HFF-Myc (cell line): ENCODE results near the gene FAM227A.

Experiments used
- DNase-seq: peaks from one replicate; pipeline ENCODE4 v3.0.0-alpha.2; 2011; ENCODE audit warnings: low read depth; ENCODE audit errors: extremely low read depth
- H3K4me3 ChIP-seq: replicated peaks from 2 replicates; pipeline ENCODE4 v1.5.1; 2011; ENCODE audit warnings: low read depth, mild to moderate bottlenecking, control low read depth, low read length
- TF ChIP-seq, protein P1 (sequence below): IDR thresholded peaks from 2 replicates; pipeline ENCODE4 v1.5.1; 2012; ENCODE audit warnings: mild to moderate bottlenecking, low read depth, low read length, control low read depth; ENCODE audit errors: missing control alignments

FAM227A gene

GRCh38 chr22:38656256-38657044 is at the start of gene FAM227A, which contains the start of gene CBY1:
FAM227A (minus strand) TSS chr22:38656392; CDS start chr22:38650168, 6,224 bp downstream.
CBY1 (plus strand) TSS chr22:38656638; CDS start chr22:38668055, 11,417 bp downstream.
- TF ChIP-seq, protein P1, sequence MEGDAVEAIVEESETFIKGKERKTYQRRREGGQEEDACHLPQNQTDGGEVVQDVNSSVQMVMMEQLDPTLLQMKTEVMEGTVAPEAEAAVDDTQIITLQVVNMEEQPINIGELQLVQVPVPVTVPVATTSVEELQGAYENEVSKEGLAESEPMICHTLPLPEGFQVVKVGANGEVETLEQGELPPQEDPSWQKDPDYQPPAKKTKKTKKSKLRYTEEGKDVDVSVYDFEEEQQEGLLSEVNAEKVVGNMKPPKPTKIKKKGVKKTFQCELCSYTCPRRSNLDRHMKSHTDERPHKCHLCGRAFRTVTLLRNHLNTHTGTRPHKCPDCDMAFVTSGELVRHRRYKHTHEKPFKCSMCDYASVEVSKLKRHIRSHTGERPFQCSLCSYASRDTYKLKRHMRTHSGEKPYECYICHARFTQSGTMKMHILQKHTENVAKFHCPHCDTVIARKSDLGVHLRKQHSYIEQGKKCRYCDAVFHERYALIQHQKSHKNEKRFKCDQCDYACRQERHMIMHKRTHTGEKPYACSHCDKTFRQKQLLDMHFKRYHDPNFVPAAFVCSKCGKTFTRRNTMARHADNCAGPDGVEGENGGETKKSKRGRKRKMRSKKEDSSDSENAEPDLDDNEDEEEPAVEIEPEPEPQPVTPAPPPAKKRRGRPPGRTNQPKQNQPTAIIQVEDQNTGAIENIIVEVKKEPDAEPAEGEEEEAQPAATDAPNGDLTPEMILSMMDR: no peak
- peak; percentile 57 for DNase-seq

DNA sequence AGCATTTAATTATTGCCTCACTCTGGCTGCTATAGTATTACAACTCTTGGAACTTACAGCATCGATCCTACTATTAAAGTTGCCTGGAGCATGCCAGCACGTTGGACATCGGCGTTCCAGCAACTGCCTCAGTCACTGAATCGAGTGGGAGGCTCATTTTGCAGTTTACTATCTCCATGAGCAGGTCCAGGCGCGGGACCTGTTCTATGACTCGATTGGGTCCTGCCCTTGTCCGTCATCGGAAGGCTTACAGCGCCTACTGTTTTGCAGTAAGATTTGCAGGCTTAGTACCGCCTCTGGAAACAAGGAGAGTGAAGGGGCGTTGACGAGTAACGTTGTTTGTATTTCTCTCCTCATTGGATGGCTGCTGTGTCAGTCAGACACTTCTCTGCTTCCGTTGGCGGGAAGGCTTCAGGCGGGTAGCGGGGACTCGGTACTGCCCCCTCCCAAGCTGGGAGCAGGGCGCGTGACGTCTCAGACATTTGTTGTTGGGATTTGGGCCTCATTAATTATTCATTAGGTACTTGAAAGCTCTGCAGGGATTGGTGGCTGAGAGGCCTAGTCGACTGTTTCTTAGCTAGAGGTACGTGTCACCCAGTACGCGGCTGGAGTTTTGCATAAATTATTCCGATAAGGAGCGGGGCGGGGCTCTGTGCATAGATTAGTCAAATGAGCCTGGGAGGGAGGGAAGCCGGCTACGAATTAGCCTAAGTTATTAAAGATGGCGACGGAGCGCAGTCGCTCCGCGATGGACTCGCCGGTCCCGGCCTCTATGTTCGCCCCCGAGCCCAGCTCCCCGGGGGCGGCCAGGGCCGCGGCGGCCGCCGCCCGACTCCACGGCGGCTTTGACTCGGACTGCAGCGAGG is 49.3 kb upstream of the FAM227A start, which contains the start of gene GTPBP1:
TSS of gene GTPBP1 (plus strand) at position 710 of the 866 bp plus-strand sequence. CDS start at position 722, 12 bp downstream.
- DNase-seq: peak; percentile 100
- TF ChIP-seq, protein P1: no peak
- peak within 1 kb of the TSS; percentile 61 for H3K4me3 ChIP-seq

More at GRCh38 chr22:38656256-38657044, at the start of gene FAM227A, which contains the start of gene CBY1:
- H3K4me3 ChIP-seq: peak within 1 kb of the TSS; percentile 91

DNA sequence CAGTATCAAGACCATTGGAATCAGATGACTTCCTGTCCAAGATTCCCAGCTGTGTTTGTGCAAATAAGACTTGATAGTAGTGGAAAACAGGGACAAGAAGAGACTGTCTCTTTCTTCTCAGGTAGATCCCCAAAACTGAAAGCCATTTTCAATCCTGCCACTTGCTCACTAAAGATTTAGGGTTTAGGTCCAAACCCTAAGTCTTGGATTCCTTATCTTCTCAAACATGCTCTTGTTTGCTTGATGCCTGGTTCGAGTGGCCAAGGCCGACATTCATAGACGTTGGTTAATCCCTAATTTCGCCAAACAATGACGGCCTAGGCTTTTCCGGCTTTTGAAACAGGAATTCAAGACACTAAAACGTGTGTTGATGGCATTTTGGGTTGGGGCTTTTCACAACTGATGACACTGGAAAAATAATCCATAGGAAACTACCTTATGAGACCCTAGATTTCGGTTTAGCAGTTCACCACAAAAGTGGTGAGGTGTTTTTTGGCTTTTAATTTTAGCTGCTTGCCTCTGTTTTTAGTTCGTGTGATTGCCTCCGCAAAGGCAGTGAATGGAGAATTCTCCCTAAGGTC is 48.6 kb upstream of the FAM227A start:
- no peak for DNase-seq
- H3K4me3 ChIP-seq: peak overlapping the region; percentile 33
- TF ChIP-seq, protein P1: no peak

GRCh38 chr22:38700789-38701628 is 44.8 kb upstream of the FAM227A start, which contains the start of gene JOSD1:
JOSD1 (minus strand) TSS chr22:38700943; CDS start chr22:38699987, 956 bp downstream.
- peak within 1 kb of the TSS; percentile 82 for H3K4me3 ChIP-seq
- peak; percentile 59 for DNase-seq
- TF ChIP-seq, protein P1: no peak

DNA sequence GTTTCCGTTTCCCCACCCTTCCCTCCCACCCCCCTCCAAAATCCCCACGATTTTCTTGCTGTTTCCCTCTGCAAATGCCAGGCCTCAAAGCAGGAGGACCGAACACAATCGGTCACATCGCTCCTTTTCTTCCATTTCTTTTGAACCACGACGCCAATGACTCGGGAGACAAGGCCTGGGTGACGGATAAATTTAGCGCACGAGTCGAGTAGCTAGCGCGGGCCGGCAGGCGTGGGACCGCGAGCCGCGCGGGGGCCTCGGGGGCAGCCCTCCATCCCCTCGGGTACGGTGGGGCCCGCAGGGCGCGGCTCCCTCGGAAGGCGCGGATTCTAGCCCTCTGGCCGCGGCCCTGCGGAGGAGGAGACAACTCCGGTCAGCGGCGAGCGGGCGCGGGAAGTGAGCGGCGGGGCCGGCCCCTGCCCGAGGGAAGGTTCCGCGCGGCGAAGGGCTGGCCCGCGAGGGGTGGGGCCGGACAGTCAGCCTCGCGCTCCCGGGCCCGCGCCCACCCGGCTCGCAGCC is 44.1 kb upstream of the FAM227A start:
- H3K4me3 ChIP-seq: peak overlapping the region; percentile 82
- no peak for DNase-seq
- TF ChIP-seq, protein P1: no peak
